ENCODE measurements around the gene HDAC4. TPM values are rescaled to one million over a fixed set of nuclear protein-coding genes. Genes with fewer than 3 reads are reported as not detected.

HDAC4 gene
- total and polyA plus RNA-seq, 9 donors = 10.1 to 17.6 (median 13.3) TPM

DNA sequence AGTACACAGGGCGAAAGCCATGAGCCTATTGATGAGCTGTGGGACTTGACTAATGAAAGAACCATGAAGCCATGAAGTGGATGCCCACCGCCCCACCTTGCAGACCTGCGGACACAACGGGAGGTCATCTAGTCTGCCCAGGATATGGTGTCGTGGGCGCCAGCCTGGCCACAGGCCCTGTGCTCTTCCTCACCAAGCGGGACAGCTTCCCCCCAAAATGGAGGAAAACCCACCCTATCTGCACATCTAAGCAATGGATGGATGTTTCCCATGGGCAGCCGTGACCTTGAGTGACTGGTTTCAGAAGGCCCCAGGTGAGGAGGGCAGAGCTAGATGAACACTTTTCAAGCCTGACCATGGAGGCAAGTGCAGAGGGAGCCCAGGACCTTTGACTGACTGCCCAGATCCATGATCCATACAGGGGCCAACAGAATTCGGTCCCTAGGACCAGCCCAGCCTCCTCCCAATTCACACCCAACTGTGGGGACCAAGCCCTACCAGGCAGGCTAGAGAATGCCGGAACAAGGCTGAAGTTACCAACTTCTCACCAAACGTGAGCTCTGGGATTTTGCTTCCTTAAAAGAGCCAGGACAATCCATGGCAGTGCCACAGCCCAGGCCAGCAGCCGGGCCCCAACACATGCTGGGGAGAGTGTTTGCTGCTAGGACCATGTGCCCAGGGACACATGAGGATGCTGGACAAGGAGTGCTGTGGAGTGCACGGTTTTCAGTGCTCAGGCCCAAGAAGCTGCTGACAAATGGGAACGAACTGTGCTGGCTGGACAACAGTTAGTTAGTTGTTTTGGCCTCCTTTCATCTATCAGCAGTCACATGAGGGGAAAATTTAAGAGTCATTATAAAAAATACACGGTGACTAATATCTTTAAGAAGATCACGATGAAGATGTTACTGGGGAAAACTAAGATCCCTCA lies 249.4 kb downstream of the HDAC4 start:
- Histone ChIP-seq H3K36me3 (ENCODE audit: control insufficient read depth, insufficient read depth, low read length) (peaks cover 78% of the 10 kb centered on the region), H3K27me3 (ENCODE audit: control insufficient read depth, insufficient read depth, low read length) (no peaks in the 10 kb centered on the region), H3K27ac (ENCODE audit: low read length) (no peak overlapping the region), H3K4me3 (ENCODE audit: low read length) (no peak overlapping the region), H3K4me1 (ENCODE audit: control insufficient read depth, insufficient read depth, low read length) (no peaks in the 10 kb centered on the region), H3K9me3 (replicated peaks; ENCODE audit: control insufficient read depth, low read depth, low read length) (no peaks in the 10 kb centered on the region)
- DNase-seq = no peak
- WGBS (ENCODE audit: insufficient coverage) = 85% methylated on average over 7 of the region's 16 CpGs

DNA sequence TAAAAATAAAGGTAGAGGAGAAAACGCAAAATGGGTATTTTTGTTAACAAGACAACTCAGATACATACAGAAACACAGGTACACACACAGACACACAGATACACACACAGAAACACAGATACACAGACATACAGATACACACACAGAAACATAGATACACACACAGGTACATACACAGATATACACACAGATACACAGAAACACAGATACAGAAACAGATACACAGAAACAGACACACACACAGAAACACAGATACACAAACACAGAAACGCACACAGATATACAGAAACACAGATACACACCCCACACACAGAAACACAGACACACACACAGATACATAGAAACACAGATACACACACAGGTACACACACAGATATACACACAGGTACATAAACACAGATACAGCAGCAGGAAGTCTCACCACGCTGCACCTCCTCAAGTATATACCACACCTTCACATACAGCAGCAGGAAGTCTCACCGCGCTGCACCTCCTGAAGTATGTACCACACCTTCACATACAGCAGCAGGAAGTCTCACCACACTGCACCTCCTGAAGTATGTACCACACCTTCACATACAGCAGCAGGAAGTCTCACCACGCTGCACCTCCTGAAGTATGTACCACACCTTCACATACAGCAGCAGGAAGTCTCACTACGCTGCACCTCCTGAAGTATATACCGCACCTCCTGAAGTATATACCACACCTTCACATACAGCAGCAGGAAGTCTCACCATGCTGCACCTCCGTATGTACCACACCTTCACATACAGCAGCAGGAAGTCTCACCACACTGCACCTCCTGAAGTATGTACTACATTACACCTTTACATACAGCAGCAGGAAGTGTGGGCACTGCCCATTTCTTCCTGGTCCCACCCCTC lies 250.5 kb downstream of the HDAC4 start:
- no peak overlapping the region for H3K27ac ChIP-seq (ENCODE audit: low read length)
- H3K36me3 ChIP-seq (ENCODE audit: control insufficient read depth, insufficient read depth, low read length) = peaks cover 72% of the 10 kb centered on the region
- no peaks in the 10 kb centered on the region for H3K27me3 ChIP-seq (ENCODE audit: control insufficient read depth, insufficient read depth, low read length)
- DNase-seq = no peak
- no peaks in the 10 kb centered on the region for H3K4me1 ChIP-seq (ENCODE audit: control insufficient read depth, insufficient read depth, low read length)
- H3K4me3 ChIP-seq (ENCODE audit: low read length) = no peak overlapping the region
- H3K9me3 ChIP-seq (replicated peaks; ENCODE audit: control insufficient read depth, low read depth, low read length) = no peaks in the 10 kb centered on the region
- 83% methylated on average over 4 of the region's 9 CpGs for whole genome bisulfite sequencing (ENCODE audit: insufficient coverage)

DNA sequence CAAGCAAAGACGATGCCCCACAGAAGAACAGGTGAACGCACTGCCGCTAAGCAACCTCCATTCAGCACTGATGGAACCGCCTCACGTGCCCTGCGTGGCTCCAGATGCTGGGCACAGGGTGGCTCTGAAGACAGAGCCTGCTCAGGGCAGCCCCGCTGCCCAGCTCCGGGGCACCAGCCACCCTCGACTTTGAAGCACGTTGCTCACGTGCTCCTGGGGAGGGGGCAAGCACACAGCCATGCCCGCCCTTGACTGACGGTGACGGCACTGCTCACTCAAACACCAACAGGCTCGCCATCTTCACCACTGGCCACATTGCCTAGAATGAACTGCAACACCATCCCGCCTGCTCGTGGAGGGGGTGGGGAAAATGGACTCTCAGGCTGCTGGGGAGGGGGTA lies 251.3 kb downstream of the HDAC4 start:
- DNase-seq = no peak
- Histone ChIP-seq H3K4me1 (ENCODE audit: control insufficient read depth, insufficient read depth, low read length) (no peaks in the 10 kb centered on the region), H3K27me3 (ENCODE audit: control insufficient read depth, insufficient read depth, low read length) (no peaks in the 10 kb centered on the region), H3K4me3 (ENCODE audit: low read length) (no peak overlapping the region), H3K9me3 (replicated peaks; ENCODE audit: control insufficient read depth, low read depth, low read length) (no peaks in the 10 kb centered on the region), H3K36me3 (ENCODE audit: control insufficient read depth, insufficient read depth, low read length) (peaks cover 72% of the 10 kb centered on the region), H3K27ac (ENCODE audit: low read length) (no peak overlapping the region)
- 95% methylated on average over 14 of the region's 17 CpGs for WGBS (ENCODE audit: insufficient coverage)

DNA sequence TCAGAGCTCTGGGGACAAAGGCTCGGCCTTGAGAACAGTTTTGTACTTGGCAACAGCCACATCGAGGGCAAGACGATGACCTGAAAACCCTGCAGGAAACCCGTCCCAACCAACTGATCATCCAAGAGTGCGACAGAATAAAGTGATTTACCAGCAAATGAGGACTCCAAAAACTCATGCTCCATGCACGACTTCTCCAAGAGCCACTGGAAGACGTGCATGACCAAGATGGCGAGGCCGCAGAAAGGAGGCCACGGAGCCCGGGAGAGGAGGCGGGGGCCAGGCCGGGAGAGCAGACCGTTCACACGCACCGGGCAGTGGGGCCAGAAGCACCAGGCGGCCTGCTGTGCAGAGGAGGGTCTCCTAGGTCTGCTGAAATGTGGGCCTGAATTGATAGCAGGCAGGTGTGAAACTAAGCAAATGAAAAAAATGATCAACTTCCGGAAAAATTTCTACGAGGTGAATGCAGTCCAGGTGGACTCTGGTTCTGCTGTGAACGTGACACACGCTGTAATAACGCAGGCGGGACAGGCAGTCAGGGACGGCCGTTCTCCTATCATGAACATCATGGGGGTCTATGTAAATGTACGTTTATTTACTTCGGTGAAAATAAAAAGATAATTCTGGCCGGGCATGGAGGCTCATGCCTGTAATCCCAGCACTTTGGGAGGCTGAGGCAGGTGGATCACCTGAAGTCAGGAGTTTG lies 252.2 kb downstream of the HDAC4 start:
- peaks cover 71% of the 10 kb centered on the region for H3K36me3 ChIP-seq (ENCODE audit: control insufficient read depth, insufficient read depth, low read length)
- H3K9me3 ChIP-seq (replicated peaks; ENCODE audit: control insufficient read depth, low read depth, low read length) = no peaks in the 10 kb centered on the region
- no peaks in the 10 kb centered on the region for H3K4me1 ChIP-seq (ENCODE audit: control insufficient read depth, insufficient read depth, low read length)
- no peak overlapping the region for H3K27ac ChIP-seq (ENCODE audit: low read length)
- no peak for DNase-seq
- H3K27me3 ChIP-seq (ENCODE audit: control insufficient read depth, insufficient read depth, low read length) = no peaks in the 10 kb centered on the region
- no peak overlapping the region for H3K4me3 ChIP-seq (ENCODE audit: low read length)
- 88% methylated on average over 26 of the region's 28 CpGs for WGBS (ENCODE audit: insufficient coverage)

DNA sequence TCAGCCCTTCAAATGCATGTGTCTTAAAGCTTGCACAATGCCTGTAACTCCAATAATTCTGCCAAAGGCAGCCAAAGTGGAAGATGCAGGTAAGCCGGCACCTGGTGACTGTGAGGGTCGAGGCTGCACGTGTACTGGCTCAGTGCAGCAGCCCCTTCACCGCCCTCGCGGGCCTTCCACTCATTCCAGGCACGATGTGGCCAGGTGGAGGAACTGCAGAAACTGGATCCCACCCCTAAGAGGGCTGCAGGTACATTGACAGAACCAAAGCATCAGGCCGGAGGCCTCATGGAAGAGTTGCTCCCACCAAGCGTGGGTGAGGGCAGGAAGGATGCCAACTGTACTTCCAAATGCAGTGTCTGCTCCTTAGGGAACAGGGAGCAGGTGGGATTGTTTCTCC lies 253.4 kb downstream of the HDAC4 start:
- DNase-seq = no peak
- H3K27me3 ChIP-seq (ENCODE audit: control insufficient read depth, insufficient read depth, low read length) = no peaks in the 10 kb centered on the region
- no peaks in the 10 kb centered on the region for H3K4me1 ChIP-seq (ENCODE audit: control insufficient read depth, insufficient read depth, low read length)
- 88% methylated on average over 8 of the region's 9 CpGs for WGBS (ENCODE audit: insufficient coverage)
- no peak overlapping the region for H3K4me3 ChIP-seq (ENCODE audit: low read length)
- H3K9me3 ChIP-seq (replicated peaks; ENCODE audit: control insufficient read depth, low read depth, low read length) = no peaks in the 10 kb centered on the region
- peaks cover 74% of the 10 kb centered on the region for H3K36me3 ChIP-seq (ENCODE audit: control insufficient read depth, insufficient read depth, low read length)
- no peak overlapping the region for H3K27ac ChIP-seq (ENCODE audit: low read length)

DNA sequence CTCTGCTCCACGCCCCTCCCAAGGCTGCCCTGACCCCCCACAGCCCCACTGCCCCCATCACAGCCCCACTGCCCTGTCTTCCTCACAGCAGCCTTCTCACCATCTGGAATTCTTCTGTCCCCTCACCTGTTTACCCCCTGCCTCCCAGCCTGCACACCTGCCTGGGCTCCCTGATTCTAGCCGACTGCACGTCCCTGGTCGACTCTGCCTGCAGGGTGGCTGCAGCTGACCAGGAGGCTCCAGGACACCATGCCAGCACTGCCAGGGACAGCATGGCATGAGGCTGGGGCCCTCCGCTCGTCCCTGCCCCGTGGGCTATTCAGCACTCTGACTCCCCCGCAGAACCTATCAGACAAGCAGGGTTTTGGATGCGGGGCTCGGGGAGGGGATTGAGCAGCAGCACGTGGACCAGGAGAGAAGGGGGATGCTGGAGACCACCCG lies 254.1 kb downstream of the HDAC4 start:
- H3K27me3 ChIP-seq (ENCODE audit: control insufficient read depth, insufficient read depth, low read length) = no peaks in the 10 kb centered on the region
- DNase-seq = no peak
- H3K4me1 ChIP-seq (ENCODE audit: control insufficient read depth, insufficient read depth, low read length) = no peaks in the 10 kb centered on the region
- no peaks in the 10 kb centered on the region for H3K9me3 ChIP-seq (replicated peaks; ENCODE audit: control insufficient read depth, low read depth, low read length)
- no peak overlapping the region for H3K4me3 ChIP-seq (ENCODE audit: low read length)
- no peak overlapping the region for H3K27ac ChIP-seq (ENCODE audit: low read length)
- 88% methylated on average over 11 of the region's 12 CpGs for WGBS (ENCODE audit: insufficient coverage)
- H3K36me3 ChIP-seq (ENCODE audit: control insufficient read depth, insufficient read depth, low read length) = peaks cover 74% of the 10 kb centered on the region

DNA sequence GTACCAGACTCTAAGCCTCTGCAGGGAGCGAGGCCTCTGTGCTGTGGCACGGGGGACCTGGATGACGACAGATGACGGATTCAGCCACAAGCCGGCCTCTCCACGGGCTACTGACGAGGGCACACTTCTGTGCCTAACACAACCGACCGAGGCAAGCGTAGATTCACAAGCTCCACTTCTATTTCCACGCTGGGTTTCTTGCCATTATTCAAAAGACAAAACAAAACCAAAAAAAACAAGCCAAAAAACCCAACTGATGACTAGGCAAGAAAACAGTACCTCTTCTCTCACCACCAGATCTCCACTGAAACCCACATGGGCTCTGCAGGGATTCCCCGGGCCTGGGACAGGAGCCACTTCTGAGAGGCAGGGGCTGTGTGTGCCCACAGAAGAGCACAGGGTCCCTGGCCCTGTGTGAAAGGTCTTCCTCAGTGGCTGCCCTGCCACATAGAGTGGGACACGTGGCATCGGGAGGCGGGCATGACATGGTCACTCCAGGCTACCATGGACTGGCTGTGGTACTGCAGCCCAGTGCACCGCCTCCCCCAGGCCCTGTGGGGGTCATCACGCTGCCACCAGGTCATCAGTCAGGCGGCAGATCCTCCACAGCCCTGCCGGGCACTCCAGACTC lies 254.7 kb downstream of the HDAC4 start:
- no peak for DNase-seq
- H3K27me3 ChIP-seq (ENCODE audit: control insufficient read depth, insufficient read depth, low read length) = no peaks in the 10 kb centered on the region
- WGBS (ENCODE audit: insufficient coverage) = 88% methylated on average over 16 of the region's 19 CpGs
- H3K9me3 ChIP-seq (replicated peaks; ENCODE audit: control insufficient read depth, low read depth, low read length) = no peaks in the 10 kb centered on the region
- no peak overlapping the region for H3K27ac ChIP-seq (ENCODE audit: low read length)
- H3K4me1 ChIP-seq (ENCODE audit: control insufficient read depth, insufficient read depth, low read length) = no peaks in the 10 kb centered on the region
- peaks cover 73% of the 10 kb centered on the region for H3K36me3 ChIP-seq (ENCODE audit: control insufficient read depth, insufficient read depth, low read length)
- H3K4me3 ChIP-seq (ENCODE audit: low read length) = no peak overlapping the region

DNA sequence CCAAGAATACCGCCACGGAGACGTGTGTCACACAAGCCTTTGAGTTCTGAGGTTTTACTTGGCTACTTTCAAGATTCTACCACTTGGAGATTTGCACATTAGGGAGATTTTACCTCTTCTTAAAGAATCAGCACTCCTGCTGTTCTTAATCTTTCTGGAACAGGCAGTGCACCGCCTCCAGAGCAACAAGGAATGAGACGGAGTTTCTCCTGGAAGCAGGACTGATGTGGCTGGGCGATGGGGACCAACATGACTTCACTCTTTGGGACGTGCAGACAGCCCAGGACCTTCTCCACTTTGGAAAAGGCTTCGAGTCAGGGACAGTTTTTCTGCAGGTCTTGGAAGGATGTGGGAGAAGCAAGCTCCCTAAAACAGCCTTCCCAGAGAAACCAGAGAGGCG lies 255.2 kb downstream of the HDAC4 start:
- no peaks in the 10 kb centered on the region for H3K27me3 ChIP-seq (ENCODE audit: control insufficient read depth, insufficient read depth, low read length)
- no peak overlapping the region for H3K27ac ChIP-seq (ENCODE audit: low read length)
- H3K36me3 ChIP-seq (ENCODE audit: control insufficient read depth, insufficient read depth, low read length) = peaks cover 73% of the 10 kb centered on the region
- DNase-seq = no peak
- H3K4me1 ChIP-seq (ENCODE audit: control insufficient read depth, insufficient read depth, low read length) = no peaks in the 10 kb centered on the region
- no peaks in the 10 kb centered on the region for H3K9me3 ChIP-seq (replicated peaks; ENCODE audit: control insufficient read depth, low read depth, low read length)
- WGBS (ENCODE audit: insufficient coverage) = 79% methylated on average over 2 of the region's 9 CpGs
- no peak overlapping the region for H3K4me3 ChIP-seq (ENCODE audit: low read length)

DNA sequence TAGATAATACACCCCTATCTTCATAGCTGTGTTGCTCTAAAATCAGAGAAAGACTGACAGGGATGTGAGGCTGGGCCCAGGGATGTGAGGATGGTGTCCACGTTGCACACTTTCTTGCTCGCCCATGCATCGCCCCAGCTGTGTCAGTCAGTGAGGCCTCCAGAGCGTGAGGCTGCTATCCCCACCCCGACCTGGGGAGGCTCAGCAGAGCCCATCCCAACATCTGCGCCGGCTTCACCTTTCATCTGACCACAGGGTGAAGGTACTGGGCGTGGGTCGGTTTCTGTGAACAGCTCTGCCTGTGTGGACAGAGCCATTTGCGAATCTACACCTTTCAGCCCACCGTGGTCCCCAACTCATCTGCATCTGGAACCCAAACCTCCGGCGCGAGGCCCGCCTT lies 255.7 kb downstream of the HDAC4 start:
- 78% methylated on average over 14 of the region's 15 CpGs for WGBS (ENCODE audit: insufficient coverage)
- no peaks in the 10 kb centered on the region for H3K27me3 ChIP-seq (ENCODE audit: control insufficient read depth, insufficient read depth, low read length)
- no peak for DNase-seq
- H3K4me1 ChIP-seq (ENCODE audit: control insufficient read depth, insufficient read depth, low read length) = no peaks in the 10 kb centered on the region
- H3K9me3 ChIP-seq (replicated peaks; ENCODE audit: control insufficient read depth, low read depth, low read length) = no peaks in the 10 kb centered on the region
- H3K4me3 ChIP-seq (ENCODE audit: low read length) = no peak overlapping the region
- peaks cover 74% of the 10 kb centered on the region for H3K36me3 ChIP-seq (ENCODE audit: control insufficient read depth, insufficient read depth, low read length)
- no peak overlapping the region for H3K27ac ChIP-seq (ENCODE audit: low read length)

Data from muscle of leg (tissue), 11 donors.